ENCODE measurements around the gene BHLHE41.

BHLHE41 gene

GRCh38 chr12:26113853-26114719, 10.8 kb downstream of the BHLHE41 start:
- DNase-seq = peak; percentile 87

- DNase-seq = no peak
Observed at GRCh38 chr12:26113181-26113654, 11.6 kb downstream of the BHLHE41 start.

GRCh38 chr12:26112703-26113147, 12.1 kb downstream of the BHLHE41 start:
- no peak for DNase-seq

GRCh38 chr12:26112232-26112631, 12.6 kb downstream of the BHLHE41 start:
- DNase-seq = no peak

GRCh38 chr12:26109343-26109881, 15.4 kb downstream of the BHLHE41 start:
- DNase-seq = no peak

GRCh38 chr12:26108915-26109314, 15.9 kb downstream of the BHLHE41 start:
- no peak for DNase-seq

GRCh38 chr12:26106347-26106746, 18.5 kb downstream of the BHLHE41 start:
- DNase-seq = no peak

GRCh38 chr12:26102953-26103352, 21.9 kb downstream of the BHLHE41 start:
- no peak for DNase-seq

- DNase-seq = no peak
Observed at GRCh38 chr12:26101763-26102162, 23.1 kb downstream of the BHLHE41 start.

GRCh38 chr12:26101350-26101734, 23.5 kb downstream of the BHLHE41 start:
- no peak for DNase-seq

GRCh38 chr12:26100666-26101349, 24.0 kb downstream of the BHLHE41 start:
- no peak for DNase-seq

GRCh38 chr12:26097046-26097878, 27.6 kb downstream of the BHLHE41 start:
- peak; percentile 64 for DNase-seq

GRCh38 chr12:26096036-26096435, 28.8 kb downstream of the BHLHE41 start:
- no peak for DNase-seq

GRCh38 chr12:26095186-26095585, 29.7 kb downstream of the BHLHE41 start:
- DNase-seq = no peak

- no peak for DNase-seq
Observed at GRCh38 chr12:26092346-26093105, 32.3 kb downstream of the BHLHE41 start.

GRCh38 chr12:26091822-26092221, 33.0 kb downstream of the BHLHE41 start:
- DNase-seq = no peak

GRCh38 chr12:26090836-26091510, 33.9 kb downstream of the BHLHE41 start:
- DNase-seq = no peak

- no peak for DNase-seq
Observed at GRCh38 chr12:26088998-26089397, 35.8 kb downstream of the BHLHE41 start.

- no peak for DNase-seq
Observed at GRCh38 chr12:26086936-26087335, 37.9 kb downstream of the BHLHE41 start.

GRCh38 chr12:26080911-26081310, 43.9 kb downstream of the BHLHE41 start:
- no peak for DNase-seq

- DNase-seq = no peak
Observed at GRCh38 chr12:26077915-26078702, 46.7 kb downstream of the BHLHE41 start.
